ENCODE measurements around the gene INHBB. TPM values are rescaled to one million over a fixed set of nuclear protein-coding genes. Genes with fewer than 3 reads are reported as not detected.

The INHBB gene
- total RNA-seq, 2 donors from 2014 or later: 2.8 to 19.4 TPM

DNA sequence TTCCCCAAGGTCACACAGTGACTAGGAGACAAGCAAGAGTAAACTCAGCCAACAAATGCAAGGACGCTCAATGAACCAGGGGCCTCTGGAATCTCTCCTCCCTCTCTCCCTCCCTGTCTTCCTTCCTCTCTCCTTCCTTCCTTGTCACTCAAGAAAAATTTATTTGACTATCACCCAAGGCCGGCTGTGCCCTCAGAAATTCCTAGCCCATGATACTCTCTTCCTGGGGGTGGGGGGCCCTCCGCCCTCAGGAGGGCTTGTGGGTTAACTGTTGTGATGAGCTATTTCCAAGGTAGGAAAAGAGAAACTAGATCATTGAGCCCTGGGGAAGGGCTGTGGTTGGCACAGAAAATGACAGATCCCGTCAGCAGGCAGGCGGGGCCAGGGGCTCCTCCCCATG lies 21.7 kb downstream of the INHBB start:
- H3K9me3 ChIP-seq: no peaks in the 10 kb centered on the region
- TF ChIP-seq, protein P1, sequence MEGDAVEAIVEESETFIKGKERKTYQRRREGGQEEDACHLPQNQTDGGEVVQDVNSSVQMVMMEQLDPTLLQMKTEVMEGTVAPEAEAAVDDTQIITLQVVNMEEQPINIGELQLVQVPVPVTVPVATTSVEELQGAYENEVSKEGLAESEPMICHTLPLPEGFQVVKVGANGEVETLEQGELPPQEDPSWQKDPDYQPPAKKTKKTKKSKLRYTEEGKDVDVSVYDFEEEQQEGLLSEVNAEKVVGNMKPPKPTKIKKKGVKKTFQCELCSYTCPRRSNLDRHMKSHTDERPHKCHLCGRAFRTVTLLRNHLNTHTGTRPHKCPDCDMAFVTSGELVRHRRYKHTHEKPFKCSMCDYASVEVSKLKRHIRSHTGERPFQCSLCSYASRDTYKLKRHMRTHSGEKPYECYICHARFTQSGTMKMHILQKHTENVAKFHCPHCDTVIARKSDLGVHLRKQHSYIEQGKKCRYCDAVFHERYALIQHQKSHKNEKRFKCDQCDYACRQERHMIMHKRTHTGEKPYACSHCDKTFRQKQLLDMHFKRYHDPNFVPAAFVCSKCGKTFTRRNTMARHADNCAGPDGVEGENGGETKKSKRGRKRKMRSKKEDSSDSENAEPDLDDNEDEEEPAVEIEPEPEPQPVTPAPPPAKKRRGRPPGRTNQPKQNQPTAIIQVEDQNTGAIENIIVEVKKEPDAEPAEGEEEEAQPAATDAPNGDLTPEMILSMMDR (IDR thresholded peaks at IDR 0.05): no peak
- no peaks in the 10 kb centered on the region for H3K4me1 ChIP-seq (ENCODE audit: control insufficient read depth in 1 of 2, low read depth in 2 of 2)
- no peaks in the 10 kb centered on the region for H3K36me3 ChIP-seq
- H3K27ac ChIP-seq: no peak overlapping the region
- ATAC-seq (ENCODE audit: insufficient number of reproducible peaks, low FRiP score, low read depth): no peak
- H3K27me3 ChIP-seq (replicated peaks; ENCODE audit: insufficient read depth): no peaks in the 10 kb centered on the region
- no peak overlapping the region for H3K4me3 ChIP-seq
- no peak for DNase-seq (ENCODE audit: low spot score)

DNA sequence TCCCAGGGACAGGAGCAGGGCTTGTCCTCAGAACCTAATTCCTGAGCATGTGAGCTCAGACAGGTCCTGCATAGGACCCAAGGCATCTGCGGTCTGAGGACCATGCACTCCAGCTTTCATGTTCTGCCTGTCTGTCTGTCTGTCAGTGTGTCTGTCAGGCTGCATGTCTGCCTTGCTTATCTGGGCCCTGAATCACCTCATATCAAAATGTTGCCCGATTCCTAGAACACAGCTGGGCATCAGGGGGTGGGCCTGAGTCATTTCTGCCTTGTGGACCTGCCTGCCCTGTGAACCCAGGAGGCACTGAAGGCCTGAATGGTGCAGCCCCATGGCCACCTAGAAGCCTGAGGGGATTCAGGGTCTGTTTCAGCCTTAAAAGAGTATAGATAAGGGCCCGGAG lies 22.1 kb downstream of the INHBB start:
- H3K9me3 ChIP-seq: no peaks in the 10 kb centered on the region
- no peak overlapping the region for H3K4me3 ChIP-seq
- H3K27ac ChIP-seq: no peak overlapping the region
- no peaks in the 10 kb centered on the region for H3K36me3 ChIP-seq
- no peak for ATAC-seq (ENCODE audit: insufficient number of reproducible peaks, low FRiP score, low read depth)
- TF ChIP-seq, protein P1 (IDR thresholded peaks at IDR 0.05): no peak
- H3K27me3 ChIP-seq (replicated peaks; ENCODE audit: insufficient read depth): no peaks in the 10 kb centered on the region
- no peaks in the 10 kb centered on the region for H3K4me1 ChIP-seq (ENCODE audit: control insufficient read depth in 1 of 2, low read depth in 2 of 2)
- DNase-seq (ENCODE audit: low spot score): no peak

GRCh38 chr2:120369250-120369649 lies 23.3 kb downstream of the INHBB start:
- Histone ChIP-seq H3K27me3 (replicated peaks; ENCODE audit: insufficient read depth) (no peaks in the 10 kb centered on the region), H3K4me1 (ENCODE audit: control insufficient read depth in 1 of 2, low read depth in 2 of 2) (no peaks in the 10 kb centered on the region), H3K4me3 (no peak overlapping the region), H3K27ac (no peak overlapping the region), H3K9me3 (no peaks in the 10 kb centered on the region), H3K36me3 (no peaks in the 10 kb centered on the region)
- TF ChIP-seq, protein P1 (IDR thresholded peaks at IDR 0.05): no peak
- DNase-seq (ENCODE audit: low spot score) (no peak), ATAC-seq (ENCODE audit: insufficient number of reproducible peaks, low FRiP score, low read depth) (no peak)

GRCh38 chr2:120371969-120372625 lies 26.2 kb downstream of the INHBB start:
- no peaks in the 10 kb centered on the region for H3K9me3 ChIP-seq
- ATAC-seq (ENCODE audit: insufficient number of reproducible peaks, low FRiP score, low read depth): no peak
- no peaks in the 10 kb centered on the region for H3K4me1 ChIP-seq (ENCODE audit: control insufficient read depth in 1 of 2, low read depth in 2 of 2)
- no peaks in the 10 kb centered on the region for H3K27me3 ChIP-seq (replicated peaks; ENCODE audit: insufficient read depth)
- no peak overlapping the region for H3K27ac ChIP-seq
- H3K4me3 ChIP-seq: no peak overlapping the region
- no peak for DNase-seq (ENCODE audit: low spot score)
- H3K36me3 ChIP-seq: no peaks in the 10 kb centered on the region
- TF ChIP-seq, protein P1 (IDR thresholded peaks at IDR 0.05): no peak

GRCh38 chr2:120372816-120373215 lies 26.9 kb downstream of the INHBB start:
- Histone ChIP-seq H3K9me3 (no peaks in the 10 kb centered on the region), H3K36me3 (no peaks in the 10 kb centered on the region), H3K27me3 (replicated peaks; ENCODE audit: insufficient read depth) (no peaks in the 10 kb centered on the region), H3K4me1 (ENCODE audit: control insufficient read depth in 1 of 2, low read depth in 2 of 2) (no peaks in the 10 kb centered on the region), H3K4me3 (no peak overlapping the region), H3K27ac (no peak overlapping the region)
- TF ChIP-seq, protein P1 (IDR thresholded peaks at IDR 0.05): no peak
- no peak for DNase-seq (ENCODE audit: low spot score)
- no peak for ATAC-seq (ENCODE audit: insufficient number of reproducible peaks, low FRiP score, low read depth)

Data from thoracic aorta (tissue), 2 donors.